ENCODE results near the gene FSCN2.

The FSCN2 gene

DNA sequence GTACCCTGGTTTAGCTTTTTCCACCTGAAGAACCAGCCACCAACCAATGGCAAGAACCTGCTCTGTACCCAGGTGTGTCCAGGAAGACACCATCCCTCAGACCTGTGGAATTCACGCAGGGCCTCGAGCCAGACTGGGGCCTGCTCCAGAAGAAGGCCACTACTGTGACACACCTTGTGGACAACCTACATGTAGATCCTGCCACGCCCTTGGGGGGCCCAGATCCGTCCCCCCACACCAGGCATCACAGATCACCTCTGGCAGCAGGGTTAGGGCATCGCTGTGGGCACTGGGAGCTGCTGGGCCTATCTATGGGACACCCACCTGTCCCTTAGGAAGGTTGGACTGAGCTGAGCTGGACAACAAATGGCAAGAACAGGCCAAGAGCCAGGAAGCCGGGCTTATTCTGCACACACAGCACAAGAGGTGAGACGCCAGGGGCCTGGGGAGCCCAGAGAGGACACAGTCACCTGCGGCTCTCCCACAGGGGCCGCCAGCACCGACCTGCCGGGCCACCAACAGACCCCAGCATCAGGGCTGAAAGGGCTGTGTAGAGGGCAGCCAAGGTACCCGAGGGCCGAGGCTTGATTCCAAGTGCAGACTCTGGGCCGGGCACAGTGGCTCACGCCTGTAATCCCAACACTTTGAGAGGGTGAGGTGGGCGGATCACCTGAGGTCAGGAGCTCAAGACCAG, 16.3 kb downstream of the FSCN2 start:
- TF ChIP-seq, protein P1, sequence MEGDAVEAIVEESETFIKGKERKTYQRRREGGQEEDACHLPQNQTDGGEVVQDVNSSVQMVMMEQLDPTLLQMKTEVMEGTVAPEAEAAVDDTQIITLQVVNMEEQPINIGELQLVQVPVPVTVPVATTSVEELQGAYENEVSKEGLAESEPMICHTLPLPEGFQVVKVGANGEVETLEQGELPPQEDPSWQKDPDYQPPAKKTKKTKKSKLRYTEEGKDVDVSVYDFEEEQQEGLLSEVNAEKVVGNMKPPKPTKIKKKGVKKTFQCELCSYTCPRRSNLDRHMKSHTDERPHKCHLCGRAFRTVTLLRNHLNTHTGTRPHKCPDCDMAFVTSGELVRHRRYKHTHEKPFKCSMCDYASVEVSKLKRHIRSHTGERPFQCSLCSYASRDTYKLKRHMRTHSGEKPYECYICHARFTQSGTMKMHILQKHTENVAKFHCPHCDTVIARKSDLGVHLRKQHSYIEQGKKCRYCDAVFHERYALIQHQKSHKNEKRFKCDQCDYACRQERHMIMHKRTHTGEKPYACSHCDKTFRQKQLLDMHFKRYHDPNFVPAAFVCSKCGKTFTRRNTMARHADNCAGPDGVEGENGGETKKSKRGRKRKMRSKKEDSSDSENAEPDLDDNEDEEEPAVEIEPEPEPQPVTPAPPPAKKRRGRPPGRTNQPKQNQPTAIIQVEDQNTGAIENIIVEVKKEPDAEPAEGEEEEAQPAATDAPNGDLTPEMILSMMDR (IDR thresholded peaks at IDR 0.05; ENCODE audit: low read length, missing control alignments): no peak
- no peak for DNase-seq (ENCODE audit: low read depth)
- no peak overlapping the region for H3K4me3 ChIP-seq (replicated peaks; ENCODE audit: low read depth, low read length)

GRCh38 chr17:81545160-81545949, 17.2 kb downstream of the FSCN2 start:
- no peak for DNase-seq (ENCODE audit: low read depth)
- TF ChIP-seq, protein P1 (IDR thresholded peaks at IDR 0.05; ENCODE audit: low read length, missing control alignments): no peak
- H3K4me3 ChIP-seq (replicated peaks; ENCODE audit: low read depth, low read length): no peak overlapping the region

GRCh38 chr17:81546906-81547613, 18.9 kb downstream of the FSCN2 start:
- TF ChIP-seq, protein P1 (IDR thresholded peaks at IDR 0.05; ENCODE audit: low read length, missing control alignments): no peak
- H3K4me3 ChIP-seq (replicated peaks; ENCODE audit: low read depth, low read length): no peak overlapping the region
- DNase-seq (ENCODE audit: low read depth): no peak

GRCh38 chr17:81547614-81547982, 19.4 kb downstream of the FSCN2 start:
- TF ChIP-seq, protein P1 (IDR thresholded peaks at IDR 0.05; ENCODE audit: low read length, missing control alignments): no peak
- no peak overlapping the region for H3K4me3 ChIP-seq (replicated peaks; ENCODE audit: low read depth, low read length)
- no peak for DNase-seq (ENCODE audit: low read depth)

- no peak overlapping the region for H3K4me3 ChIP-seq (replicated peaks; ENCODE audit: low read depth, low read length)
- TF ChIP-seq, protein P1 (IDR thresholded peaks at IDR 0.05; ENCODE audit: low read length, missing control alignments): no peak
- no peak for DNase-seq (ENCODE audit: low read depth)
These were observed 20.9 kb downstream of the FSCN2 start for GRCh38 chr17:81549031-81549557.

- no peak for DNase-seq (ENCODE audit: low read depth)
- no peak overlapping the region for H3K4me3 ChIP-seq (replicated peaks; ENCODE audit: low read depth, low read length)
- TF ChIP-seq, protein P1 (IDR thresholded peaks at IDR 0.05; ENCODE audit: low read length, missing control alignments): no peak
These were observed 21.6 kb downstream of the FSCN2 start for GRCh38 chr17:81549826-81550225.

Data from fibroblast of pulmonary artery (primary cell).